MG63 (cell line): ENCODE data around the gene WNT5B. TPM values are rescaled to one million over a fixed set of nuclear protein-coding genes. Genes with fewer than 3 reads are reported as not detected.
A peak's percentile ranks its signal among the peaks of the same experiment; 100 is the strongest.
"Not testable (repeated sequence)": the region's sequence is repeated elsewhere in the genome, so short reads cannot be mapped to it uniquely, and the experiment has no call there.

Experiments
- DNase-seq: peaks from one replicate; pipeline ENCODE4 v3.0.0-alpha.2; 2020
- H3K27me3 ChIP-seq: fragments of 250-450 bp; sonication (Bioruptor Pico); 2 replicates; pipeline ENCODE4 v1.5.1; 2020; ENCODE audit warnings: mild to moderate bottlenecking, moderate library complexity
- H3K36me3 ChIP-seq: fragments of 250-450 bp; sonication (Bioruptor Pico); 2 replicates; pipeline ENCODE4 v1.5.1; 2020; ENCODE audit warnings: mild to moderate bottlenecking, moderate library complexity
- H3K4me3 ChIP-seq: fragments of 250-450 bp; sonication (Bioruptor Pico); 2 replicates; pipeline ENCODE4 v1.5.1; 2020; ENCODE audit warnings: mild to moderate bottlenecking, moderate library complexity
- H3K9me3 ChIP-seq: fragments of 250-450 bp; sonication (Bioruptor Pico); 2 replicates; pipeline ENCODE4 v1.5.1; 2020; ENCODE audit warnings: mild to moderate bottlenecking, moderate library complexity
- total RNA-seq: library from RNA; depleted of rRNA; stranded (reverse); fragments of >200 nt; shearing (Covaris generic); gene quantifications from 2 replicates; pipeline ENCODE4 v1.2.3, GENCODE V29; 2014; ENCODE audit warnings: low replicate concordance; rRNA removed

WNT5B gene
- total RNA-seq, 1 experiment from 2014 or later: 341 TPM

DNA sequence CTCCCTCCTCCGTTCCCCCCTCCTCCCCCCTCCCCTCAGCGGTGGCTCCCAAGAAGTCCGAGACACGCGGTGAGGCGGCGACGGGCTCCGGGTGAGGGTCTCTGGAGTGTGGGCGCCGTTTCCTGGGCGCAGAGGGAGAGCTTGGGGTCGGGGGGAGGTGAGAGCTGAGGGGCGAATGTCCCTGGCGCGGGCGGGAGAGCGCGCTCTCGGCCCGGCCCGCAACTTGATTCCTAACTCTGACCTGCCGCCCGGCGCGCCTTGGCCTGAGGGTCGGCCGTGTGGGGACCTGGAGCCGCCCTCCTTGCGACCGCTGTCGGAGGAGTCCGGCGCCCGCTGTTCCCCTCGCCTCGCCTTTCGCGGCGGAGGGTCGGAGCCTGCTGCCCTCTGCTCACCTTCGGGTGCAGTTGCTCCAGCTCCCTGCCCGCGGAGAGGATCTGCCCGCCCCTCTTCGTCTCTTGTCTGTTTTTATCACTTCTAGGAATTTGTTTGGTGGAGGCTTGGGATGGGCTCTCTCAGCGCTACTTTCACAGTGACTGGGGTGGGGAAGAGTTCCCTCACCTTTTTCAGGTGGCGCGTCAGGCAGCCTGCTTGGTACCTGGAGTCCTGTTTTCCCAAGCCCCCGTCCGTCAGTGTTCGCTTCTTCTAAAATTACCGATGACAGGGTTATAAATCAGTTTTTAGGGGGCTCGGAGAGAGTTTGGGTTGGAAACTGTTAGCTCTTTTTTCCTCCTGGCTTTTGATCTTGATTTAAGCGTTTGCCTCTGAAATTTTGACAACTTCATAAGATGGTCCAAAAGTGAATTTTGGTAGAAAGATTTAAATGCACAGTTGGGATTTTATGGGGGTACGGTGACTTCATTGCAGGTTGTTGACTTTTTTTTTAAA, 62.3 kb downstream of the WNT5B start:
- H3K27me3 ChIP-seq: no peaks in the 10 kb centered on the region
- peaks cover 17% of the 10 kb centered on the region for H3K36me3 ChIP-seq
- peak overlapping the region; percentile 94 for H3K4me3 ChIP-seq
- peak; percentile 45 for DNase-seq
- H3K9me3 ChIP-seq: no peaks in the 10 kb centered on the region

DNA sequence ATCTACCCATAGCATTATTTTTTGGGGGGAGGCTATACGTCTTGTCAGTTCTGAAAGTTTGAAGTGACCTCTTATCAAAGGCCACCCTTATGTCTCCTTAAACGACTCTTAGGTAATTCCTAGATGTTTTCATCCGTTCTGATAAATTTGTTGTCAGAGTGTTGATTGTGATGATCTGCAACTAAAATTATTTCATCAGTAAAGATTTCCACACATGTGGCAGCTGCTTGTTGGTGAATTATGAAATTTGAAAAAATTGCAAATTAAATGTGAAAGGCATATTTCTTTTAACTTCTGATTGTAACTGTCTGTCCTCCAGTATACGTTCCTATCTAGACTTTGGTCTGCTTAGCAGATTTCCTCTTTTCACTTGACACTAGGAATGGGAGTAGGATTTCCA, 63.2 kb downstream of the WNT5B start:
- no peak for DNase-seq

DNA sequence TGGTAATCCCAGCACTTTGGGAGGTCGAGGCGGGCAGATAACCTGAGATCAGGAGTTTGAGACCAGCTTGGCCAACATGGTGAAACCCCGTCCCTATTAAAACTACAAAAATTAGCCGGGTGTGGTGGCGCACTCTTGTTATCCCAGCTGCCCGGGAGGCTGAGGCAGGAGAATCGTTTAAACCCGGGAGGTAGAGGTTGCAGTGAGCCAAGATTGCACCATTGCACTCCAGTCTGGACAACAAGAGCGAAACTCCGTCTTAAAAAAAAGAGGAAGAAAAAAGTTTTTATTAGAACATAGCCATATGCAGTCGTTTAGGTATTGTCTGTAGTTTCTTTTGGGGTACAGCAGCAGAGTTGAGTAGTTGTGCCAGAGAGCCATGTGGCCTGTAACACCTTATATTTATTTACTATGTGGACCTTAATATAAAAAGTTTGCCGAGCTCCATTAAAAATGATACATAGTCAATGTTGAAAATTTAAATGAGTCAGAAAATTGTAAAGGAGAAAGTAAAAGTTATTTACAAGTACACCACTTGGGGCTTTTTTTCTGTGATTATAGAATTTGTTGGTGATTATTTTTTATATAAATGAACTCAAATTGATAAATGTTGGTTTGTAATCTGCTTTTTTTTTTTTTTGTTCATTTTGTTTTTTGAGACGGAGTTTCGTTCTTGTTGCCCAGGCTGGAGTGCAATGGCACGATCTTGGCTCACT, 64.0 kb downstream of the WNT5B start:
- DNase-seq: no peak
- H3K27me3 ChIP-seq: no peaks in the 10 kb centered on the region
- H3K9me3 ChIP-seq: no peaks in the 10 kb centered on the region
- peaks cover 25% of the 10 kb centered on the region for H3K36me3 ChIP-seq
- no peak overlapping the region; the same call in 1 of the 2 replicates for H3K4me3 ChIP-seq

More for the DNA sequence above, 63.2 kb downstream of the WNT5B start:
- Histone ChIP-seq H3K9me3 (no peaks in the 10 kb centered on the region), H3K27me3 (no peaks in the 10 kb centered on the region), H3K36me3 (peaks cover 21% of the 10 kb centered on the region), H3K4me3 (peak overlapping the region; percentile 94)

DNA sequence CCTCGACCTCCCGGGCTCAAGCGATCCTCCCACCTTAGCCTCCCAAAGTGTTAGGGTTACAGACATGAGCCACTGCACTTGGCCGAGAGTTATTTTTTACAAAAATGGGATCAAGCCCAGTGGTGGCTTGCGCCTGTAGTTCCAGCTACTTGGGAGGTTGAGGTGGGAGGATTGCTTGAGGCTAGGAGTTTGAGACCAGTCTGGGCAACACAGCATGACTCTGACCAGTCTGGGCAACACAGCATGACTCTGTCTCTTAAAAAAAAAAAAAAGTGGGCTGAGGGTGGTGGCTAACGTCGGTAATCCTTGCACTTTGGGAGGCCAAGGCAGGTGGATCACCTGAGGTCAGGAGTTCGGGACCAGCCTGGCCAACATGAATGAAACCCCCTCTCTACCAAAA, 66.1 kb downstream of the WNT5B start:
- not testable (repeated sequence) for H3K4me3 ChIP-seq, DNase-seq, H3K27me3 ChIP-seq

DNA sequence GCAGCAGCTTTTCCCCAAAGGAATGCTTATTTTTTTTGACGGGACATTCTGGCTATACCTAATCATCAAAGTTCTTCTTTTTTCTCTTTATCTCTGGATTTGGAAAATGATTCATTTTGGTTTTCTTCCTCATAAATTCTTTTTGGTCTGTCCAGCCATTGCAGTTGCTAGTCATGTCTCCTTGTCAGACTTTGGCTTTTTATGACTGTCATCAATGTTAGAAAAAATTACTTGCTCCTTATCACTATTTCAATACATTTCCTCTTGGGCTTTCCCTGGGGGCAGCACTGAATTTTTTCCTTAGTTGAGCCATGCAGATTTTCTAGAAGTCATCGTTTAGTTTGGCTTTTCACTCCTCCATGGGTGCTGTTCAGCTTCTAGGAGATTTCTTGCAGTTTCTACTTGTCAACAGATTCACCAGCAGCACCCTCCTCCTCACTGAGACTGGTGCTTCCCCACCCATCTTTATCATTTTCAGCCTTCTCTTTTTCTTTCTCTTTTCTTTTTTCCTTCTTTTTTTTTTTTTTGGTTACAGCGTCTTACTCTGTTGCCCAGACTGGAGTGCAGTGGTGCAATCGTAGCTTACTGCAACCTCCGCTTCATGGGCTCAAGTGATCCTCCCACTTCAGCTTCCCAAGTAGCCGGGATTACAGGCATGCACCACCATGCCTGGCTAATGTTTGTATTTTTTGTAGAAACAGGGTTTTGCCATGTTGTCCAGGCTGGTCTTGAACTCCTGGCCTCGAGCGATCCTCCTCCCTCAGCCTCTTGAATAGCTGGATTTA, 67.0 kb downstream of the WNT5B start:
- no peak for DNase-seq
- peaks cover 31% of the 10 kb centered on the region for H3K36me3 ChIP-seq
- H3K9me3 ChIP-seq: no peaks in the 10 kb centered on the region
- no peak overlapping the region for H3K4me3 ChIP-seq
- no peaks in the 10 kb centered on the region for H3K27me3 ChIP-seq

More for the DNA sequence above, 66.1 kb downstream of the WNT5B start:
- H3K36me3 ChIP-seq: peaks cover 31% of the 10 kb centered on the region
- H3K9me3 ChIP-seq: not testable (repeated sequence)

DNA sequence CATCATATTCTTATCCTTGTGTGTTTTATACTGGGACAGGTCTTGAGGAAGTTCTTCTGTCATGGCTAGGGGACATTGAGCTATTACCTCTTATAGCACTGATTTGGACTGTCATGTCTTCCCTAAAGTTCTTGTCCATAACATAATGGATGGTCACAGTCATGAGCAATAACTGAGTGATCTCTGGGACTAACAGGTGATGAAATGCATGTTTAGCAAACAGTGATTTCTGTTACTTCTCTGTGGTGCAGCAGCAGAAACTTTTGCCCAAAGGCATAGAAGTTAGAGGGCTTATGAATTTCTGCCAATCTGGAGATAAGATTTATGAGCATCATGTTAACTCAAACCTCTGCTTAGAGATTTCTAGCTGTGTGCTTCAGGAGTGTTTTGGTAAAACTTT, 67.8 kb downstream of the WNT5B start:
- Histone ChIP-seq H3K36me3 (peaks cover 31% of the 10 kb centered on the region), H3K4me3 (no peak overlapping the region), H3K9me3 (no peaks in the 10 kb centered on the region), H3K27me3 (no peaks in the 10 kb centered on the region)
- DNase-seq: no peak

Other genes starting within 250 kb of the WNT5B start
- 9.1 and 11.9 TPM in 2 replicates for gene FBXL14, start 34.6 kb upstream of the WNT5B start, total RNA-seq
- 41.6 and 50.4 TPM in 2 replicates for gene ADIPOR2, start 61.8 kb downstream of the WNT5B start, total RNA-seq
- gene LRTM2, start 191.3 kb downstream of the WNT5B start, total RNA-seq: not detected in 2 replicates